Left lung (tissue), 10 donors: ENCODE data around the gene TCEAL8. TPM values are rescaled to one million over a fixed set of nuclear protein-coding genes. Genes with fewer than 3 reads are reported as not detected.

Experiments used
- ATAC-seq: fragments of 200-7000 bp; cut with Tn5 transposase; one replicate; pipeline ENCODE4 v1.9.1; 2020; ENCODE audit warnings: moderate library complexity
- DNase-seq, 4 donors: peaks; one replicate each; pipeline ENCODE4 v3.0.0-alpha.2; 2013 to 2020
- H3K27ac ChIP-seq, 2 donors: fragments of 200-600 bp; sonication (generic) in 1 of 2; one replicate each; pipeline versions ENCODE4 v1.5.0 to v1.8.0; 2020 to 2021
- H3K27me3 ChIP-seq, 2 donors: fragments of 200-600 bp; sonication (generic) in 1 of 2; one replicate each; pipeline versions ENCODE4 v1.5.0 to v1.8.0; 2020 to 2021
- H3K36me3 ChIP-seq, 2 donors: fragments of 200-600 bp; sonication (generic) in 1 of 2; one replicate each; pipeline versions ENCODE4 v1.5.0 to v1.8.0; 2020 to 2021
- H3K4me1 ChIP-seq, 2 donors: fragments of 200-600 bp; one replicate each; pipeline ENCODE4 v1.8.0; 2021
- H3K4me3 ChIP-seq, 2 donors: fragments of 200-600 bp; sonication (generic) in 1 of 2; one replicate each; pipeline versions ENCODE4 v1.5.0 to v1.8.0; 2020 to 2021; ENCODE audit warnings: mild to moderate bottlenecking in 1 of 2
- H3K9me3 ChIP-seq, 2 donors: fragments of 200-600 bp; sonication (generic) in 1 of 2; one replicate each; pipeline versions ENCODE4 v1.5.0 to v1.8.0; 2020 to 2021
- CTCF ChIP-seq, 2 donors: fragments of 200-600 bp; sonication (generic) in 1 of 2; IDR thresholded peaks; one replicate each; pipeline versions ENCODE4 v1.5.0 to v1.8.0; 2021; ENCODE audit warnings: antibody characterized with exemption in 2 of 2
- intact Hi-C, 2 donors: fragments of 100-400 bp; cut with DNase I; formaldehyde crosslinking; loops; one replicate each; pipeline versions ENCODE4 v1.11.2 to v1.14.2; 2022
- polyA plus RNA-seq, 6 donors: library from polyadenylated mRNA; unstranded; fragments of 120-200 nt; gene quantifications; one replicate each; pipeline ENCODE4 v1.2.1, GENCODE V29; 2013; ENCODE audit not compliant: insufficient read length in 6 of 6
- total RNA-seq, 2 donors: library from RNA; stranded (reverse); fragmentation: NEBNext Ultra II Directional; extraction: Animal tissue kit (Norgen Biotek cat#: 25700); gene quantifications; one replicate each; pipeline ENCODE4 v1.2.1, GENCODE V29; 2021
- donor health status: DM: no; HTN: yes; CAD: no.
- donor health status: DM: no; HTN: no; CAD: no.

Gene TCEAL8
- total and polyA plus RNA-seq, 8 donors = 51.7 to 120 (median 111) TPM

GRCh38 chrX:103220511-103221323 is 34.2 kb downstream of the TCEAL8 start:
- Histone ChIP-seq H3K36me3 (no peaks in the 10 kb centered on the region), H3K9me3 (no peaks in the 10 kb centered on the region), H3K4me1 (no peaks in the 10 kb centered on the region), H3K27me3 (no peaks in the 10 kb centered on the region), H3K27ac (no peak overlapping the region), H3K4me3 (no peak overlapping the region)
- ATAC-seq (peak; percentile 82), DNase-seq (peak in 2 of 4 donors; percentile 34 to 35)
- no peak for TF ChIP-seq CTCF (IDR thresholded peaks at IDR 0.05)
- intact Hi-C loops = no loop called here

GRCh38 chrX:103215425-103215991 is 39.4 kb downstream of the TCEAL8 start:
- Histone ChIP-seq H3K4me3 (peak overlapping the region; percentile 58), H3K9me3 (no peaks in the 10 kb centered on the region), H3K36me3 (no peaks in the 10 kb centered on the region), H3K27ac (peak overlapping the region; percentile 53 to 83), H3K27me3 (no peaks in the 10 kb centered on the region), H3K4me1 (no peaks in the 10 kb centered on the region)
- DNase-seq (peak; percentile 20 to 83 (median 34)), ATAC-seq (peak; percentile 60)
- TF ChIP-seq CTCF (IDR thresholded peaks at IDR 0.05) = no peak
- intact Hi-C loops = no loop called here

- Histone ChIP-seq H3K27ac (peak within 1 kb of the TSS; percentile 53 to 83), H3K4me3 (peak within 1 kb of the TSS; percentile 58), H3K27me3 (no peaks in the 10 kb centered on the region), H3K4me1 (no peaks in the 10 kb centered on the region), H3K9me3 (no peaks in the 10 kb centered on the region), H3K36me3 (no peaks in the 10 kb centered on the region)
- intact Hi-C loops = no loop called here
- DNase-seq (peak; percentile 64 to 92 (median 87)), ATAC-seq (peak; percentile 98)
- TF ChIP-seq CTCF (IDR thresholded peaks at IDR 0.05) = no peak
These were observed 40.0 kb downstream of the TCEAL8 start, which contains the start of gene BEX4 for GRCh38 chrX:103214870-103215424. Gene BEX4, plus strand, starts transcription at chrX:103215108. Its CDS starts 1,046 bp downstream, at chrX:103216154.

- no peaks in the 10 kb centered on the region for H3K36me3 ChIP-seq
- intact Hi-C loops = no loop called here
- TF ChIP-seq CTCF (IDR thresholded peaks at IDR 0.05) = no peak
- no peaks in the 10 kb centered on the region for H3K4me1 ChIP-seq
- no peak overlapping the region for H3K4me3 ChIP-seq
- H3K9me3 ChIP-seq = no peaks in the 10 kb centered on the region
- ATAC-seq = no peak
- H3K27ac ChIP-seq = no peak overlapping the region
- no peaks in the 10 kb centered on the region for H3K27me3 ChIP-seq
- no peak for DNase-seq
These were observed 42.1 kb downstream of the TCEAL8 start for GRCh38 chrX:103212749-103213457.
